OCI-M2 (cell line): Measurements from ENCODE around the gene ZBTB39.
"Not testable (repeated sequence)": the region's sequence is repeated elsewhere in the genome, so short reads cannot be mapped to it uniquely, and the experiment has no call there.

Source experiments
- DNase-seq: peaks from one replicate; lab custom pipeline; 2025; ENCODE audit not compliant: unreplicated experiment; lab: John Stamatoyannopoulos, UW

The ZBTB39 gene

DNA sequence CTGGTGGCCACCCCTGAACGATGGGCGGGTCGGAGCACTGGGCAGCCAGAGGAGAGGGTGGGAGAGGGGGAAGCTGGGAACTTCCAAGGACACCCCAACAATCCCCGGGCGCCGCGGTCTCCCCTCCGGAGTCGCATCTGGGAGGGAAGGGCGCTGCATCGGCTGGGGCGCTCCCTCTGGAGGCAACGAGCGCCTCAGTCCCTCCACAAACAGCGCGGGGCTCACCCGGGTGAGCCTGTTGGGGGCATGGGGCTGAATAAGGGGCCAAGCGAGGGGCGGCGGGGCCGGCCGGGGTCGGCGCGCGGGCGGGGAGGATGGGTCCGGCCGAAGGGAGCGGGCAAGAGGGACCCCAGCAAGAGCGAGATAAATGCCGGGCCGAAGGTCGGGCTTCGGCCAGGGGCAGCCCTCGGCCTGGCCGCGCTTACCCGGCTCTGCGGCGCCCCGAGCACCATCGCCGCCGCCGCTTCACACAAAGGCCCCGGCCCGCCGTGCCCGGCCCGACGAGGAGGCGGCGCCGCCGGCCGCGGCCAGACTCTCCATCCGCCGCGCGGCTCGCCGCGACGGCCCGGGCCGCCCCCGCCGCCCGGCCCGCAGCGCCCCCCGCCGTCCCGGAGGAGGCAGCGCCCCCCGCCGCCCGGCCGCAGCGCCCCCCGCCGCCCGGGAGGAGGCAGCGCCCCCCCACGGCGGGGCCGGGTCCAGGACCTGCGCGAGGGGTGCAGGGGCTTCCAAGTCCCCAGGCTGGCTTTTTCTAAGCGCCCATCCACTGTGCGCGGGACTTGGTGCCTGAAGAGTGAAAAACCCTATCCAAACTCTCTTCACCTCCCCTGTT is at the start of gene ZBTB39:
ZBTB39 (minus strand) TSS at position 567 of the 829 bp plus-strand sequence. CDS start 1,629 bp downstream, outside the sequence.
- no peak for DNase-seq

DNA sequence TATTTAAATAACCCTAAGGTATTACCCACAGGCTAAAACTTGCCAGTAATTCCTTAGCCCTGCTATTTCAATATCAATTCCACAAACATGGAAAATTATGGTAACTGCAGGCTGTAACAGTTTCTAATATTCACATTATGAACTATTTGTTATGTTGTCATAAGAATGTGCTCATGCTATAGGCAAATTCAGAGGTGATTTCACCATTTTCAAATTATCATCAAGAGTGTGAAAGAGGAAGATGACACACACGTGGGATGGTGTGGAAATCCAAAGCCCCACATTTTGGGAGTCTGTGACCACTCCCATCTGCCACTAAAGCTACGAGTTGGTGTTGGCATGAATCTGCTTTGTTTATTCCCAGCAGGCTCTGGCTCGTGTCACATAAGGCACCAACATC is 49.5 kb upstream of the ZBTB39 start:
- DNase-seq: no peak

- not testable (repeated sequence) for DNase-seq
Measured at GRCh38 chr12:57053901-57054300, 47.6 kb upstream of the ZBTB39 start.

GRCh38 chr12:57053146-57053545 is 46.8 kb upstream of the ZBTB39 start:
- DNase-seq: not testable (repeated sequence)

DNA sequence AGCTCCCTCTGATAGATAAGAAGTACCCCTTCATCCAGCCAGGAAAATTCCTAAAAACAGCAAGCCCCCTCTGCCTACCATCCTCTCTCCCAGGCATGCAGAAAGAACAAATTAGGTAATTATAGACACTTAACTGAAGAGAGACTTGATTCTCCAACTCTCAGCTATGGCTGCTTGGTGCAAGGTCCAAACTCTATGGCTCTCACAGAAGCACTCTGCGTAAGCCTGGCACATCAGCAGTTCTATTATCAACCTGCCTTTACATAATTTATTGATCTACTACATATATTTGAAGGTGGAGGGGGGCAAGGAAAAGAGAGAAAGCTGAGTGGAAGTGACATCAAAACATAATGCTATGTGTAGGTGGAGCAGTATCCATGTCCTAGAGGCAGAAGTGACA is 44.7 kb upstream of the ZBTB39 start:
- DNase-seq: no peak

DNA sequence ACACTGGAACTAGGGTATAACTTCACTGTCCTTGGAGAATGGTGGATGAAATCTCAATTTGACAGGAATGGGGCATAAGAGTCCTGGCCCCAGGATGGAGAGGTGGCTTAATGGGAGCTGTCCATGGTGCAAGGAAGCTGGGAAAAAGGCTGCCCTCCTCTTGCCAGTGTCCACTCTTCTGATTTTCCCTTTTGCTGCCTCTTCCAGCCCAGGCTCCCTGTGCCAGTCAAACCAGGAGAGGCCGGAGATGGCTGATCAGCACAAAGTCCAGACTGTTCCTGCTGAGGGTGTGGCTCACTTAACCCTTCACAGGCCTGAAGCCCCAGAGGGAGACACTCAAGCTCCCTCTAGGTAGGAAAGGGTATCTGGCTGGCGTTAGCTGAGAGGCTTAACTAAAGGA is 43.5 kb upstream of the ZBTB39 start, which contains the start of gene MYO1A:
MYO1A (minus strand) TSS at position 240 of the 400 bp plus-strand sequence. CDS start 1,806 bp downstream, outside the sequence.
- DNase-seq: no peak

DNA sequence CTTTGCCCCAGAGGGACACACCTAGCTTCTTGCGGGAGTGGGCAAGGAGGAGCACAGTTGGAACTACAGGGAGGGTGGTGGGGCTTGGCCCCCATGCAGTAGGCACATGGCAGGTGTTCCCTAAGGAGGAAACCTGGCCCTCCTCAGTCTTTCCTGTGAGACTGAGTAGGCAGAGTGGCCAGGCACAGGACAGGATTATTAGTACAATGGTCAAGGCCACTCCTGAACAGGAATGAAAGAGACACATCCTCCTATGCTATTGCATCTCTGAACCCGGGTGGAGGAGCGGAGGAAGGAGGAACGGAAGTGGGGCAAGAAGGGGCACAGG is 42.7 kb upstream of the ZBTB39 start:
- DNase-seq: no peak

DNA sequence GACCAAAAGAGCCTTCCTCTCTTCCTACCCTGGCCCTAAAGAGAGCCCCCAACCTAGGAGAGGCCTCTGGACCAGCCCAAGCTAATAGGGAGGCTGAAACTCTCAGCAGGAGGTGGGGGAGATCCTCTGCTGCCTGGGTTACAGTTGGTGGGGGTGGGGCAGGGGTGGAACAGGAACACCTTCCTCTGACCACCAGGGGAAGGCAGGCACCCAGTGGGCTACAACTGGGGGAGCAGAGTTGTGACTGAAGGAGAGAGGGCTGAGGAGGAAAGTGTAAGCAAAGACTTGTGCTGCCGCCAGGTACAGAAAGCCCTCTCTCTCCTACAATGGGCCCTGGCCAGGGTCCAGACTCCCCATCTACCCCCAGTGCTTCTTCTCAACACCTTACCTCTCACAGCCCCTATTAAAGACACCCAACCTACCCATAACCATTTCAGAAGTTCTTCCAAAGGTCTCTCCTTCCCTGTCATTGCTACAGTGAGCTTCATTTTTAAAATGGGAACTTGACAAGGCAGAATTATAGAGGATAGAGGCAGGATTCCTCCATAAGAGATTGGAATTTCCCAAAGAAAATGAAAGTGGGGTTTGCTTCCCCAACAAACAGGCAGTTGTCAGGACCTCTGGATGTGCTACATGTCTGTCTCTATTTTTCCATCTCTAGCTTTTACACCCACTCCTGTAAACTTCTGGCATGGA is 42.2 kb upstream of the ZBTB39 start:
- no peak for DNase-seq

- no peak for DNase-seq
Measured at GRCh38 chr12:57047981-57048380, 41.6 kb upstream of the ZBTB39 start.

GRCh38 chr12:57046947-57047890 is 40.9 kb upstream of the ZBTB39 start:
- DNase-seq: no peak

- DNase-seq: no peak
Measured at GRCh38 chr12:57046086-57046791, 39.9 kb upstream of the ZBTB39 start.

GRCh38 chr12:57044889-57045288 is 38.5 kb upstream of the ZBTB39 start:
- no peak for DNase-seq

GRCh38 chr12:57044468-57044867 is 38.1 kb upstream of the ZBTB39 start:
- DNase-seq: no peak

DNA sequence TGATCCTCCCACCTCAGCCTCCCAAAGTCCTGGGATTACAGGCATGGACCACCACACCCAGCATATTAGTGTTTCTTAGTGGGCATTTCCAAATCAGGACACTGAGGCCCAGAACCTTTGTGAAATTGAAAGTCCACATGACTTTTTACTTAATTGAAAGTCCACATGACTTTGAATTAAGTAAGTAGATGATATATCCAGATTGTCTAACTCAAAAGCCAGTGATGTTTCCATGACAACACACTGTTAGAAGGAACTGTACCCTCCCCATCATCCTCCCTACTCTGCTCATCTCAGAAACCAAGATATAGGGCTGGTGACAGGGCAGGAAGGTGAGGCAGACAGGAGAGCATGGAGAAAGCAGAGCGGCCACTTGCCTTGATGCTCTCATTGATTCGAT is 36.3 kb upstream of the ZBTB39 start:
- DNase-seq: no peak

DNA sequence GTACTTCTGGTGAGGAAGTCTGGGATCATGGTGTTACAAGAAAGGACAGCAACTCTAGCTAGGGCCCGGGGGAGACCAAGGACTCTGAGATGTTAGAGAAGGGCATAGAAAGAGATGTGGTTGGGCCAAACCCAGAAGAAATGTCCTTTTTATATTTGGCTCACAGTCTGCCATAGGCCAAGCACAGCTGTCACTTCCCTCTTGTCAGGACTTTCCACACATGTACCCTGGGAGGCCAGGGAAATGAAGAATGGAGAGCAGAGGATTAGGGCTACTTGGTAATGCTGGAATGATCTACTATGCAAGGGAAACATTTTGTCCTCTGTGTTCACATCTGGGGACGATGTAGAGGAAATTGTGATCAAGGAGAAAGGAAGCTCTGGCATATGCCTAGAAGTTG is 34.4 kb upstream of the ZBTB39 start:
- DNase-seq: no peak

- no peak for DNase-seq
Measured at GRCh38 chr12:57040211-57040610, 33.9 kb upstream of the ZBTB39 start.

DNA sequence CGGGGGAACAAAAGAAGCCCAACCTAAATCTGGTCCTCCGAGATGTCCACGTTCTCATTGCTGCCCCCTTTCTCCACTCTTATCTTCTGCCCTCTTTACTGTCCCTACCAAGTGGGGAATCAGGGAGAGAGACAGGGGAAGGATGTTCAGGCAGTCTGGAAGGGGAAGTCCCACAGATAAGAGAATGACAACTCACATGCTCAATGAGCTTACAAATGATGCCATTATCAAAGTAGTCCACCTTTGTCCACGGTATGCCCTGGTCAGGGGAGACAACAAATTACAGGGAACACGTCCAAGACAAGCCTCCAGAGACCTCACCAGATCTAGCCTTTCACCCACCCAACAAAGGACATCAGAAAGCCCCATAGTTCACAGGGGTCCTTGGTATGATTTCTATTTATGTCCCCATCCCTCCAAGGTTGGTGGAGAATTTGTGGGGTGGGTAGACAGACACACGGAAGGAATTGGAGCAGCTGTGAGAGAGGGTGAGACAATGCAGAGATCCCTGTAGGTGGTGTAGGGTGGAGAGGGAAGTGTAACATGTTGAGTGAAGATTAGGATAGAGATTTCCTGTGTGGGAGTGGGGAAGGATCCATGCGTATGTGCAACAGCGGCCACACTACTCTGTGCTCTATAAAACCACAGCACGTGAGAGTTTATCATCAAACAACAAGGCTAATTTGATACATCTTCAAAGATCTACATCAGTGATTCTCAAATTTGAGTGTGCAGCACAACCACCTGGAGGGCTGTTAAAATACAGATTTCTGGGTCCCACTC is 32.9 kb upstream of the ZBTB39 start:
- no peak for DNase-seq

GRCh38 chr12:57037264-57037663 is 30.9 kb upstream of the ZBTB39 start:
- no peak for DNase-seq

- no peak for DNase-seq
Measured at GRCh38 chr12:57033431-57033830, 27.1 kb upstream of the ZBTB39 start.

- DNase-seq: no peak
Measured at GRCh38 chr12:57031789-57032188, 25.4 kb upstream of the ZBTB39 start.
